Activated naive CD4-positive, alpha-beta T cell treated with anti-CD3 and anti-CD28 coated beads, Interleukin-2, amount 10 ng/mL, durations not matched to agents 7 days and 5 days (primary cell): ENCODE results near the gene GRID1.

Source experiments
- CTCF ChIA-PET: fragments of 350-600 bp; sonication (Branson Sonifier 250); formaldehyde crosslinking; loops from one replicate; lab custom pipeline; 2021; ENCODE audit warnings: antibody characterized with exemption; lab: Charles Lee
- DNase-seq: peaks from one replicate; pipeline ENCODE4 v3.0.0-alpha.2; 2020
- H3K27ac Mint-ChIP-seq: one replicate; pipeline ENCODE4 v1.8.0; 2021; ENCODE audit warnings: mild to moderate bottlenecking, moderate library complexity, mixed read lengths
- H3K27me3 Mint-ChIP-seq: one replicate; pipeline ENCODE4 v1.8.0; 2021; ENCODE audit warnings: mild to moderate bottlenecking, mixed read lengths
- H3K36me3 Mint-ChIP-seq: one replicate; pipeline ENCODE4 v1.8.0; 2021; ENCODE audit warnings: mixed read lengths
- H3K4me1 Mint-ChIP-seq: one replicate; pipeline ENCODE4 v1.8.0; 2021; ENCODE audit warnings: mixed read lengths
- H3K4me3 Mint-ChIP-seq: one replicate; pipeline ENCODE4 v1.8.0; 2021; ENCODE audit warnings: mild to moderate bottlenecking, moderate library complexity, mixed read lengths
- H3K9me3 Mint-ChIP-seq: one replicate; pipeline ENCODE4 v1.8.0; 2021; ENCODE audit warnings: mixed read lengths

Gene GRID1

DNA sequence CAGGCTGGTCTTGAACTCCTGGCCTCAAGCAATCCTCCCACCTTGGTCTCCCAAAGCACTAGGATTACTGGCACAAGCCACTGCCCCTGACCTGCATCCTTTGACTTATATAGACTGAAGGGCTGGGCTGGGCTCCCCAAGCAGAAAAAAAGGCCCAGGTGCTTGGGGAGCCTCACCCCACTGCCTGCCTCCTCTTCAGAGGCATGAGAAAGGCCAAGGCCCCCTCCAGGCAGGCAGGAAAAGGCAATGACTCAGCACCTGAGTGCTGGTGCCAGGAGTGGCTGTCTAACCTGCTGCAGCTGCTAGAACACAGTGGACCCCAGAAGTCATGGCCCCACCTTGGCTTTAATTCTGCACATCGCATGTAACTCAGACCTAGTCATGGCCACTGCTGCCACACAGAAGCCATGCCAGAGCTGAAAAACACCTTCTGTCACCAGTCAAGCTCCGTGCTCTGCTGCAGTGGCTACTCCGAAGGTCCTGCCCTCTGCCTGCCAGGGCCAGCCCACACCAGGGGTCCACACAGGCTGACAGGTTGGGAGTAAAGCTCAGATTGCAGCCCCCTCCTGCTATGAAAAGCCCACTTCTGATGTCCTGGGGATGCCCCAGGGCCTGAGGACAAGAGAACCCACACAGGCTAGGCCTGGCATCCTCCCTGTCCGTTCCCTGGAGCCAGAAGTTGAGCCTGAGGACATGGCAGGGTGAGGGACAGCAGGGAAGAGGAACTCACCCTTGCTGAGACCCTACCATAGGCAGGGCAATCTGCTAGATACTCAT lies 48.5 kb downstream of the GRID1 start:
- Mint-ChIP-seq H3K36me3 (no peaks in the 10 kb centered on the region), H3K27me3 (no peaks in the 10 kb centered on the region), H3K27ac (no peak overlapping the region), H3K9me3 (no peaks in the 10 kb centered on the region), H3K4me3 (no peak overlapping the region), H3K4me1 (no peaks in the 10 kb centered on the region)
- DNase-seq = no peak
- CTCF ChIA-PET = no interaction called here

DNA sequence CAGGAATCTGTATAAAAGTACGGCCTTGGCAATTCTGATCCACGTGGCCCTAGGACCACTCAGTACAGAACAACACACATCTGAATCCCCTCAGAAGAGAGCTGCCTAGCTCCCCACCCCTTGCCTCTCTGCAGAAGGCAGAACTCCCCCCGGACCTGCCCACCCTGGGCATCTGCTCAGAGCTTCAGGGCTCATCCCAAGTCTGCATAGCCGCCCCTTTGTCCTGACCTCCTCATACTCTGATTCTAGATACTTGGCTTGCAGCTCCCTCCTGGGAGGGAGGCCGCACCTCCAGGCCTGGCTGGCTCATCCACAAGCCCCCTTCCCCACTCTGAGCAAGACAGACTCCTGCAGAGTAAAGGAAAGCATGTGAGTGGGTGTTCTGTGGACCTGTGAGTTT lies 49.6 kb downstream of the GRID1 start:
- Mint-ChIP-seq H3K27ac (no peak overlapping the region), H3K9me3 (no peaks in the 10 kb centered on the region), H3K27me3 (peaks cover 4% of the 10 kb centered on the region), H3K36me3 (no peaks in the 10 kb centered on the region), H3K4me3 (no peak overlapping the region), H3K4me1 (no peaks in the 10 kb centered on the region)
- no peak for DNase-seq
- CTCF ChIA-PET = no interaction called here

DNA sequence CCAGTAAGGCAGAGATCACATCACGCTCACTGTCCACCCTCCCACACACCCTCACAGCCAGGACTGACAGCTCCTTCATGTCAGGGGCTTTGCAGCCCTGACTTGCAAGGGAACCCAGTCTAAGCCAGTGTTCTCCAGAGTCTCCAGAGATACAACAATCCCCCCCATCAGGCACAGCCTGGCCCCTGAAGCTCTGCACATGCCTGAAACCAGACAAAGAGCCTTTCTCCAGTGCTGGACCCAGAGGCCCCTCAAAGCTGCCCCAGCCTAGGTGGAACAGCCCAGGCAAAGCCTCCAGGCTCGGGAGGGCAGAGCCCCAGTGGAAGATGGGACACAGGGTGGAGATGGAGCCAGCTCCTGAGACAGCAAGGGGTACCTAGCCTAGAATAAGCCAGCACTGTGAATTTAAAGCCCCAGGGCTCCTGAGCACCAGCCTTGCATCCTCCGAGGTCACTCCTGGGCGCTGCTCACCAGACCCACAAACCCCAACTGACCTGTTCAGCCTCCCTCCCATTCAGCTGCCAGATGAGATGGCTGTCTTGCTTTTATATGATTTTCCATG lies 50.2 kb downstream of the GRID1 start:
- Mint-ChIP-seq H3K36me3 (no peaks in the 10 kb centered on the region), H3K9me3 (no peaks in the 10 kb centered on the region), H3K27ac (no peak overlapping the region), H3K27me3 (peaks cover 7% of the 10 kb centered on the region), H3K4me3 (no peak overlapping the region), H3K4me1 (no peaks in the 10 kb centered on the region)
- CTCF ChIA-PET = no interaction called here
- DNase-seq = no peak

DNA sequence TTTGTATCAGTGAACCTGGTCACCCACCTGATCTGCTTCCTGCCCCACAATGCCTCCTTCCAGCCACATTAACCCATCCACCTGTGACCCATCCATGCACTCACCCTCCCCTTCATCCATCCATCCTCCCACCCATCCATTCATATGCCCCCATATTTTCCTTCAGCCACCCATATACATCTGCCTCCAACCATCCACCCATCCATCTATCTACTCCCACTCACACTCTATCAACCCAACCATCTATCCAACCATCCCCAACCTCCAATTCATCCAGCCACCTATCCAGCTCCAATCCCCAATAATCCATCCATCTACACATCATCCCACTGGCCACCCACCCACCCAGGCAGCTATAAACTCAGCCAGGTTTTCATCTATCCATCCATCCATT lies 51.0 kb downstream of the GRID1 start:
- H3K27me3 Mint-ChIP-seq = peaks cover 7% of the 10 kb centered on the region
- CTCF ChIA-PET = no interaction called here
- H3K4me3 Mint-ChIP-seq = no peak overlapping the region
- no peaks in the 10 kb centered on the region for H3K4me1 Mint-ChIP-seq
- no peak for DNase-seq
- no peaks in the 10 kb centered on the region for H3K9me3 Mint-ChIP-seq
- no peaks in the 10 kb centered on the region for H3K36me3 Mint-ChIP-seq
- H3K27ac Mint-ChIP-seq = no peak overlapping the region

DNA sequence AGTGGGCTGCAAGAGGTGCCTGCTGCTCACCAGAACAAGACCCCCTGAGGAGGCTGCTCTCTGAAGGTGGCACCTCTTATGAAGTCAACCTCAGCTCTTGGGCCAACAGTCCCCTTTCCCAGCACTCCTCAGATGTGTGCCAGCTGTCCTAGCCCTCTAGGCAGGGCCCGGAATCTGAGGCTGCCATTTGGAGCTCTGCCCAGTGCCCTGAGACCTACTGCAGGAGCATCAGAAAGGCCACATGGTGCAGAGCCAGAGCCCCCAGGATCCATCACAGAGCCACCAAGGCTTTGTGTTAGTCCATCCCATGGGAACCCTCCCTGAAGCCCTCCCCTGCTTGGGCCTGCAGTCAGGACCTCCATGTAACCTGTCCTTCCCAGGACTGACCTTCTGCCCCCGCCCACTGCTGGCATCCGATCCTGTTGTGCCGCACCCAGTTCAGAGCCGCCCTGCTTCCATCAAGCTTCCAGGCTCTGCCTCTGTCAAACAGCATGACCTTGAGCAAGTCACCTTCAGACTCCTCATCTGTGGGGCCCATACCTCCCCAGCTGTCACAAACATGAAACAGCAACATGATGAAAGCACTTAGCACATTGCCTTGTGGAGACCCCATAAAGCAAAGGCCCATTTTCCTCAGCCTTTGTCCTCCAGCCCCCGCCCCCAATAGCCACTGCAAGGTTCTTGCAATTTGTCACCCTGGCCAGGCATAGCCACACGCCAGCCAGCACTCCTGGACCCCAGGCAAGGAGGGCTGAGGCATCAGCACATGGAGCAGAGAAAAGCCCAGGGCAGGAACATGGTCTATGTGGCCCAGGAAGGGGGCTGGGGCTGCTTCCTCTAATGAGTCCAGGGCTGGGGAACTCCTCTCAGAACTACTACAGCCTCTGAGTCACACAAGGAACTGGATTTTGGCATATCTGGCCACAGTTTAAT lies 51.7 kb downstream of the GRID1 start:
- no peak overlapping the region for H3K4me3 Mint-ChIP-seq
- CTCF ChIA-PET = no interaction called here
- no peaks in the 10 kb centered on the region for H3K4me1 Mint-ChIP-seq
- DNase-seq = no peak
- H3K9me3 Mint-ChIP-seq = no peaks in the 10 kb centered on the region
- no peaks in the 10 kb centered on the region for H3K36me3 Mint-ChIP-seq
- no peak overlapping the region for H3K27ac Mint-ChIP-seq
- H3K27me3 Mint-ChIP-seq = peaks cover 7% of the 10 kb centered on the region

DNA sequence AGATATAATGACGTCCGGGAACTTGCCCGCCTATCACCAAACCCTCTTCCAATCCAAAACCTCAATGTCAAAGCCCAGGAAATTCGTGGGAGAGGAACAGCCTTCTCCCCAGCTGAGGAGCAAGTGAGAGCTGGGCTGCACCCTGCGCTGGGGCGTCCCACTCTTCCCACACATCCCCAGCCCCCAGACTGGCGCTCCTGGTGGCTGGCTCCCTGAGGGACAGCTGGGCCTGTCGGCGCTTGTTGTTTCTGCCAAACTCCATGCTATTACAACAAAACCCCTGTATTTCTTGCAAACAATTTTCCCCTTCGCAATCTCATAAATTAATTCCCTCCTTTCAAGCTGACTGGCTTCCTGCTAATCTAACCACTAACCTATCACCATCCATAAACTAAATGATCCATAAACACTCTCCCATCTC lies 53.0 kb downstream of the GRID1 start:
- H3K36me3 Mint-ChIP-seq = no peaks in the 10 kb centered on the region
- H3K27me3 Mint-ChIP-seq = peaks cover 7% of the 10 kb centered on the region
- no peaks in the 10 kb centered on the region for H3K4me1 Mint-ChIP-seq
- H3K27ac Mint-ChIP-seq = no peak overlapping the region
- H3K4me3 Mint-ChIP-seq = no peak overlapping the region
- no peaks in the 10 kb centered on the region for H3K9me3 Mint-ChIP-seq
- no peak for DNase-seq
- CTCF ChIA-PET = no interaction called here

DNA sequence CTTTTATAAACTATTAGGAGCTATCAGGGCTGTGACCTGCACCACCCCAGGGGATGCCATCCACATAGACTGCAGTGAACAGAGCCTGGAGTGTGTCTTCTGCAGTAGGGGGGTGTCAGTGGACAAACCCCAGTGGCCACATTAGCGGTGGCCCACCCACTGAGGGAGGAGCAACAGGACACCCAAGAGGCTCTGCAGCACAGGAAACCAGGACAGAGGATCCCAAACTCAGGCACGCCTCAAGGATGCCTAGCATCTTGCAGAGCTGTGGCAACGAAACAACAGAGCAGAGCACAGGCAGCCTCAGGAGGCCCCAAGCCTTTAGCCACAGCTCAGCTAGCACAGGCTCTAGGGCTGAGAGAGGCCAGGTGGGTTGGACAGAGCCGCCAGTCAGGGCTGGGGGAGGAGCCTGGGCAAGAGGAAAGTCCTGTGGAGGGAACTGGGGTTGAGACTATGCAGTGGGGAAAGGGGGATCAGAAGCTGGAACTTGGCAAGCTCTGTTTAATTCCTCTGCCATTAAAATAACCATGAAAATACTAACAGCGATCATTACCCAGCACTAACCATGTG lies 53.8 kb downstream of the GRID1 start:
- no peaks in the 10 kb centered on the region for H3K9me3 Mint-ChIP-seq
- no peak overlapping the region for H3K4me3 Mint-ChIP-seq
- CTCF ChIA-PET = no interaction called here
- peak; percentile 8 for DNase-seq
- H3K4me1 Mint-ChIP-seq = no peaks in the 10 kb centered on the region
- H3K27ac Mint-ChIP-seq = no peak overlapping the region
- H3K27me3 Mint-ChIP-seq = peaks cover 11% of the 10 kb centered on the region
- no peaks in the 10 kb centered on the region for H3K36me3 Mint-ChIP-seq

DNA sequence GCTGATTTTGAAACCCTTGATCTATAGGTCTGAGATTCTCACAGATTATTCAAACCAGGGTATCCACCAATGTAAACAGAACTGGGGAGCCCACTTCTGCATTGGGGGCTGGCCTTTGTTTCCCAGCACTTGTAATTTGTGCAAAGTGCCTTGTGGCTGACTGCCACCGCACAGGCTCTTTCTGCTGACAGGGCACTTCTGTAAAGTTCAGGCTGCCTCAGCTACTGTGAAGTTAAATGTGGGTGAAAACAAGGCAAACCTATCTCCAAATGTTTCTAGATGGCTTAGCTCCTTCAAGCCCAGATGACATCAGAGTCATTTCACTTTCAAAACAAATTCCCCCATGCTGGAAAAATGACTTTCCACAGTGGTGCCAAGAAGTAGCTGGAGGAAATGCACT lies 54.7 kb downstream of the GRID1 start:
- H3K4me1 Mint-ChIP-seq = no peaks in the 10 kb centered on the region
- CTCF ChIA-PET = no interaction called here
- DNase-seq = no peak
- H3K27me3 Mint-ChIP-seq = peaks cover 11% of the 10 kb centered on the region
- no peak overlapping the region for H3K27ac Mint-ChIP-seq
- H3K4me3 Mint-ChIP-seq = no peak overlapping the region
- H3K36me3 Mint-ChIP-seq = no peaks in the 10 kb centered on the region
- no peaks in the 10 kb centered on the region for H3K9me3 Mint-ChIP-seq

DNA sequence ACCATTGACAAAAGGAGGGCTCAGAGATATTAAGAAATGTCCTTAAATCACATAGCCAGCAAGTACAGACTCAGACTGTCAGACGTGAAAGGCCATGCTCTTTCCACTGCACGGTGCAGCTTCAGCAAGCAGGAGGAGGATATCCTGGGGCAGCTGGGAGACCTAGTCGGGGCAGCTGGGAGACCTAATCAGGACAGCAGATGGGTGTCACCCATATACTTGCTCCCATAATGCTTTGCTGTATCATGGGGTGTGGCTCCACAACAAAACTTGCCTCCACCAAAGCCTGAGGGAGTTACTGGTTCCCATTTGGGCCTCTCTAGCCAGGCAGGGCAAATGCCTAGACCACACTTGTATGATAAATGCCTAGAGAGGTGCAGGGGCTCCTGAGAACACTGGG lies 55.4 kb downstream of the GRID1 start:
- no peak for DNase-seq
- CTCF ChIA-PET = no interaction called here
- Mint-ChIP-seq H3K9me3 (no peaks in the 10 kb centered on the region), H3K36me3 (no peaks in the 10 kb centered on the region), H3K4me3 (no peak overlapping the region), H3K4me1 (no peaks in the 10 kb centered on the region), H3K27me3 (peaks cover 11% of the 10 kb centered on the region), H3K27ac (no peak overlapping the region)

DNA sequence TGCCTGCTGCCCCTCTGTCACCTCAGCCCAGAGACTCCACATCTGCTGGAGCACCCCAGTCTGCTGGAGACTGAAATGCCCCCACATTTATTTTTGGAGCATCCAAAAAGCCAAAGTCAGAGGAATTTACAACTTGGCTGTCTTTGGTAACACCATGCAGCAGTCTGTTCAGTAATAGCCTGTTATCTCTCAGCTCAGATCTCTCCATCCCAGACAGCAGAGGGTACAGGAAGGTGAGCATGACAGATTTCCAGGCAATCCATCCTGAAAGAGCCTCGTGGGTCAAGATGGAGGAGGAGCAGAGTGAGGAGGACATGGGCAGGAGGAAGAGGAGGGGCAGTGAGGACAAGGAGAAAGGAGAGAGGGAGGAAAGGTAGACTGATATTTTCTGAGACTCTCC lies 55.9 kb downstream of the GRID1 start:
- H3K4me3 Mint-ChIP-seq = no peak overlapping the region
- peaks cover 11% of the 10 kb centered on the region for H3K27me3 Mint-ChIP-seq
- H3K36me3 Mint-ChIP-seq = no peaks in the 10 kb centered on the region
- H3K9me3 Mint-ChIP-seq = no peaks in the 10 kb centered on the region
- H3K4me1 Mint-ChIP-seq = no peaks in the 10 kb centered on the region
- CTCF ChIA-PET = no interaction called here
- DNase-seq = no peak
- no peak overlapping the region for H3K27ac Mint-ChIP-seq

DNA sequence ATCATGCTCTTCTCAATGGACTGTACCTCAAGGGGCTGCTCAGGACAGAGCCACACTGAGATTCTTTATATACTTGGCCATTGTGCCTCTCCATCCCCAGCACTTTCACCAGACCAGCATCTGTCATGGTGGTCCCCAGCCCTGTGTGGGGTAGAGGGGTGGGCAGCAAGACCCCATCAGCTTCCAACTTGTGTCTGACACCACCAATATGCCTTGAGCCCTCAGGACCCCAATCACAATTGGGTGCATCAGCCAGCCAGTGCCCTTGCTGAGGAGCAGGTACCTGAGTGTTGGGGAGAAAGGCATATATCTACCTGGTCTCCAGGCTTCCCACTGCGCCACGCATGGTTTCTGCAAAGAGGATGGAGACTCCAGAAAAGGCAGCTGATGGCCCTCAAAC lies 56.3 kb downstream of the GRID1 start:
- Mint-ChIP-seq H3K4me3 (no peak overlapping the region), H3K4me1 (no peaks in the 10 kb centered on the region), H3K9me3 (no peaks in the 10 kb centered on the region), H3K27ac (no peak overlapping the region), H3K27me3 (peaks cover 11% of the 10 kb centered on the region), H3K36me3 (no peaks in the 10 kb centered on the region)
- CTCF ChIA-PET = no interaction called here
- no peak for DNase-seq

DNA sequence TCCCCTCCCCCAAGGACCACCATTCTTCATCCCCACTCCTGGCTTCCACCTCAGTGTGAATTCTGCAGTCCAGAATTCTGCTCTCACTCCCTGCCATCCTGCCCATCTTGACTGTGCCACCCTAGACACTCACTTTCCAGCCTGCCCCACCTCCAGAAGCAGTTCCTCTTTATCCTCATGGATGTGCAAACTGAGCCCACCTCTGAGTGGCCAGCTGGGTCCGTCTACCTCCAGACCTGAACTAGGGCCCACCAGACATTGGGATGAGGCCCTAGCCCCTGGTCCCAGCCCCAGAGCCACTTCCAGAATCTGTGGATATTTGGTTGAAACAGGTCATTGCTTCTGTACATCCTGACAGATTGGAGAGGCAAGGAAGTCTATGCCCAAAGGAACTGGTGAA lies 58.5 kb downstream of the GRID1 start:
- Mint-ChIP-seq H3K4me3 (no peak overlapping the region), H3K9me3 (no peaks in the 10 kb centered on the region), H3K36me3 (no peaks in the 10 kb centered on the region), H3K27me3 (peaks cover 21% of the 10 kb centered on the region), H3K4me1 (no peaks in the 10 kb centered on the region), H3K27ac (no peak overlapping the region)
- CTCF ChIA-PET = no interaction called here
- peak; percentile 2 for DNase-seq

DNA sequence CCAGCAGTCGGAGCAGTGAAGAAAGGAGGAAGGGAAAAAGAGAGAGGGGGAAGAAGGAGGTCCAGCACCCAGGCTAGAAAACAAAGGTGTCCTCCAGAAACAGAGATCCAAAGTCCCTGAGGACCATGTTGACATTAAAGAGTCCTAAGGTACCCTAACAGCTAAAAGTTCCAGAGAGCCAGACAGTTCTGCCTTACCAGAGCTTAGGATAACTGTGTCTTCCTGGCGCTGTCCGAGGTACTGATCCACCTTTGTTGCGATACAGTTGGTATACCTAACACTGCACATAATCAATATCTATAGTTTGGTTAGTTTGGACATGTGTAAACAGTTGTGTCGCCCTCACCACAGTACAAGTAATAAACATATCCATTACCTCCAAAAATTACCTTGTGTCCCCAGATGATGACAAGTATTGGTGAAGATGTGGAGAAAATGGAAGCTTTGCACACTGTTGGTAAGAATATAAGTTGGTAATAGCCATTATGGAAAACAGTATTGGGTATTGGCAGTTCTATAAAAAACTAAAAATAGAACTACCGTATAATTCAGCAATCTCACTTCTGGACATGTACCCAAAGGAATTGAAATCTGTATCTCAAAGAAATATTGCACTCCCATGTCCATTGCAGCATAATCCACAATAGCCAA lies 59.8 kb downstream of the GRID1 start:
- Mint-ChIP-seq H3K36me3 (no peaks in the 10 kb centered on the region), H3K27ac (no peak overlapping the region), H3K27me3 (peaks cover 17% of the 10 kb centered on the region), H3K4me1 (no peaks in the 10 kb centered on the region), H3K9me3 (no peaks in the 10 kb centered on the region), H3K4me3 (no peak overlapping the region)
- CTCF ChIA-PET = no interaction called here
- peak; percentile 68 for DNase-seq

DNA sequence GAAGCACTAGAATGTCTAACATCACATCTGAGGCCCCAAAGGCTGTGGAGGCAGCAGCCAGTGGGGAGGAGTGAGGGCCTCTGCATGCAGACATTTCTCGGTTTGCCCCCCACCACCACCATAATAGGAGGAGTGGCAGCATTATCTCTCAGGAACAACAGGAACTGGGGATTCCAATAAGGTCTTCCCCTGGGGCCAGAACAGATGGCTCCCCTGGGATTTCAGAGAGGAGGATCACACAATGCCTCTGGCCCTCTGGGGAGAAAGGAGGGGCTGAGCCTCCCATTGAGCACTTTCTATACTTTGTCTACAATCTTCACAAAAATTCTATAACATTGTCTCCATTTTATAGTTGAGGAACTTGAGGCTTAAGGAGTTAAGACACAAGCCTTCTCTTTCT lies 61.1 kb downstream of the GRID1 start:
- CTCF ChIA-PET = no interaction called here
- H3K9me3 Mint-ChIP-seq = no peaks in the 10 kb centered on the region
- H3K36me3 Mint-ChIP-seq = no peaks in the 10 kb centered on the region
- H3K4me1 Mint-ChIP-seq = no peaks in the 10 kb centered on the region
- DNase-seq = no peak
- H3K4me3 Mint-ChIP-seq = no peak overlapping the region
- no peak overlapping the region for H3K27ac Mint-ChIP-seq
- peaks cover 17% of the 10 kb centered on the region for H3K27me3 Mint-ChIP-seq
